Lower leg skin (tissue), 3 donors: ENCODE results near the gene SLTM.
"Not testable (repeated sequence)": the region's sequence is repeated elsewhere in the genome, so short reads cannot be mapped to it uniquely, and the experiment has no call there.

Experiments
- POLR2A ChIP-seq, 2 donors: fragments of 450-650 bp; IDR thresholded peaks; one replicate each; pipeline ENCODE4 v1.6.1; 2016 to 2017; ENCODE audit warnings: antibody characterized with exemption in 2 of 2, mild to moderate bottlenecking in 1 of 2, moderate library complexity in 1 of 2
- TF ChIP-seq, protein P1 (sequence below), 3 donors: fragments of 450-650 bp; IDR thresholded peaks; one replicate each; pipeline ENCODE4 v1.5.1; 2016; ENCODE audit warnings: antibody characterized with exemption in 3 of 3, mild to moderate bottlenecking in 3 of 3, moderate library complexity in 2 of 3

DNA sequence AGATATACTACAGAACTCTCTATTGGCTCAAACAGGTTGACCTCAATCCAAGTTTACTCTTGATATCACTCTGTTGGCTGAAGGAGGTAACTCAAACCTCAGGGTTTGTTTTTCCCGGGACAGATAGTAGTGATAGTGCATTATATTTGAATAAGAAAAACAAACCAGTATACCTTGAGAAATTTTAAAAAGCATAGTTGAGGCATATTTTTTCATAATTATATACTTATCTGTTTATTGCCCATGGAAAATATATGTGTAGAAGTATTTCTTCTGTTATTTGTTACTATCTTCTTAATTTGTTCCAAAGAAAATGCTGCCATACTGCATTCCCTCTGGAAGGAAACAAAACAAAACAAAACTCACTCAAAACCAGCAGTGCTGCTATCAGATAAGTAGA, 76.9 kb downstream of the SLTM start:
- TF ChIP-seq, protein P1, sequence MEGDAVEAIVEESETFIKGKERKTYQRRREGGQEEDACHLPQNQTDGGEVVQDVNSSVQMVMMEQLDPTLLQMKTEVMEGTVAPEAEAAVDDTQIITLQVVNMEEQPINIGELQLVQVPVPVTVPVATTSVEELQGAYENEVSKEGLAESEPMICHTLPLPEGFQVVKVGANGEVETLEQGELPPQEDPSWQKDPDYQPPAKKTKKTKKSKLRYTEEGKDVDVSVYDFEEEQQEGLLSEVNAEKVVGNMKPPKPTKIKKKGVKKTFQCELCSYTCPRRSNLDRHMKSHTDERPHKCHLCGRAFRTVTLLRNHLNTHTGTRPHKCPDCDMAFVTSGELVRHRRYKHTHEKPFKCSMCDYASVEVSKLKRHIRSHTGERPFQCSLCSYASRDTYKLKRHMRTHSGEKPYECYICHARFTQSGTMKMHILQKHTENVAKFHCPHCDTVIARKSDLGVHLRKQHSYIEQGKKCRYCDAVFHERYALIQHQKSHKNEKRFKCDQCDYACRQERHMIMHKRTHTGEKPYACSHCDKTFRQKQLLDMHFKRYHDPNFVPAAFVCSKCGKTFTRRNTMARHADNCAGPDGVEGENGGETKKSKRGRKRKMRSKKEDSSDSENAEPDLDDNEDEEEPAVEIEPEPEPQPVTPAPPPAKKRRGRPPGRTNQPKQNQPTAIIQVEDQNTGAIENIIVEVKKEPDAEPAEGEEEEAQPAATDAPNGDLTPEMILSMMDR (IDR thresholded peaks at IDR 0.05), result not testable (repeated sequence)
- TF ChIP-seq POLR2A (IDR thresholded peaks at IDR 0.05), result not testable (repeated sequence)
